Cardiac muscle cell (in vitro differentiated cells and primary cell): Measurements from ENCODE around the gene TSHZ1. TPM values are rescaled to one million over a fixed set of nuclear protein-coding genes. Genes with fewer than 3 reads are reported as not detected.

ENCODE experiments used
- DNase-seq, 2 donors: peaks; one replicate each; pipeline versions ENCODE4 v3.0.0 to v3.0.0-alpha.2; 2010 to 2017; ENCODE audit warnings: low read depth in 1 of 2, low spot score in 1 of 2
- H3K27ac ChIP-seq: fragments of 200-600 bp; sonication (generic); 2 replicates; pipeline ENCODE4 v1.5.1; 2016
- H3K27me3 ChIP-seq: fragments of 200-600 bp; sonication (generic); 2 replicates; pipeline ENCODE4 v1.6.0; 2016; ENCODE audit warnings: control low read depth
- H3K36me3 ChIP-seq: fragments of 200-600 bp; sonication (generic); 2 replicates; pipeline ENCODE4 v1.5.1; 2016; ENCODE audit warnings: control low read depth
- H3K4me1 ChIP-seq: fragments of 200-600 bp; sonication (generic); 2 replicates; pipeline ENCODE4 v1.8.1; 2017; ENCODE audit warnings: low read depth, mild to moderate bottlenecking, mixed run types
- H3K4me3 ChIP-seq: fragments of 200-600 bp; sonication (generic); 2 replicates; pipeline ENCODE4 v1.5.1; 2016; ENCODE audit warnings: mild to moderate bottlenecking
- H3K9me3 ChIP-seq: fragments of 200-600 bp; sonication (generic); 2 replicates; pipeline ENCODE4 v1.5.1; 2017; ENCODE audit warnings: low read depth, mild to moderate bottlenecking, control low read depth
- CTCF ChIP-seq: IDR thresholded peaks from 2 replicates; pipeline ENCODE4 v1.5.1; 2012; ENCODE audit warnings: low read depth, mild to moderate bottlenecking, low read length
- polyA plus RNA-seq: library from polyadenylated mRNA; unstranded; fragments of >200 nt; fragmentation: Nextera tagmentation; extraction: Ambion mirVana; gene quantifications from 2 replicates; pipeline ENCODE4 v1.2.1, GENCODE V29; 2016
- total RNA-seq: library from RNA; depleted of rRNA; stranded (reverse); fragments of >200 nt; gene quantifications from 2 replicates; pipeline ENCODE4 v1.2.3, GENCODE V29; 2016

The TSHZ1 gene
- total and polyA plus RNA-seq, 2 experiments from 2014 or later, result 6.5 to 13.5 TPM

- H3K27me3 ChIP-seq, result no peaks in the 10 kb centered on the region
- no peaks in the 10 kb centered on the region for H3K36me3 ChIP-seq
- H3K4me1 ChIP-seq, result peaks cover 10% of the 10 kb centered on the region
- no peak for TF ChIP-seq CTCF
- no peaks in the 10 kb centered on the region for H3K9me3 ChIP-seq
- DNase-seq, result no peak
- no peak overlapping the region for H3K27ac ChIP-seq
- no peak overlapping the region for H3K4me3 ChIP-seq
Observed at GRCh38 chr18:75163736-75164135, 46.9 kb upstream of the TSHZ1 start.

GRCh38 chr18:75164479-75164878 is 46.1 kb upstream of the TSHZ1 start:
- TF ChIP-seq CTCF, result no peak
- DNase-seq, result no peak
- no peak overlapping the region for H3K4me3 ChIP-seq
- H3K27me3 ChIP-seq, result no peaks in the 10 kb centered on the region
- H3K9me3 ChIP-seq, result no peaks in the 10 kb centered on the region
- no peak overlapping the region for H3K27ac ChIP-seq
- no peaks in the 10 kb centered on the region for H3K36me3 ChIP-seq
- H3K4me1 ChIP-seq, result peaks cover 18% of the 10 kb centered on the region

- H3K4me3 ChIP-seq, result no peak overlapping the region
- DNase-seq, result no peak
- no peaks in the 10 kb centered on the region for H3K27me3 ChIP-seq
- no peaks in the 10 kb centered on the region for H3K36me3 ChIP-seq
- H3K4me1 ChIP-seq, result peaks cover 17% of the 10 kb centered on the region
- TF ChIP-seq CTCF, result no peak
- H3K27ac ChIP-seq, result no peak overlapping the region
- H3K9me3 ChIP-seq, result no peaks in the 10 kb centered on the region
Observed at GRCh38 chr18:75165926-75166325, 44.7 kb upstream of the TSHZ1 start.

- peaks cover 17% of the 10 kb centered on the region for H3K4me1 ChIP-seq
- no peak for DNase-seq
- no peak for TF ChIP-seq CTCF
- no peak overlapping the region for H3K4me3 ChIP-seq
- no peaks in the 10 kb centered on the region for H3K36me3 ChIP-seq
- no peaks in the 10 kb centered on the region for H3K9me3 ChIP-seq
- H3K27me3 ChIP-seq, result no peaks in the 10 kb centered on the region
- H3K27ac ChIP-seq, result no peak overlapping the region
Observed at GRCh38 chr18:75167137-75167536, 43.5 kb upstream of the TSHZ1 start.

GRCh38 chr18:75167759-75168618 is 42.6 kb upstream of the TSHZ1 start:
- no peak overlapping the region for H3K4me3 ChIP-seq
- DNase-seq, result peak in 1 of 2 donors; percentile 6

More at GRCh38 chr18:75167759-75168618, 42.6 kb upstream of the TSHZ1 start:
- no peaks in the 10 kb centered on the region for H3K36me3 ChIP-seq
- peaks cover 17% of the 10 kb centered on the region for H3K4me1 ChIP-seq
- no peaks in the 10 kb centered on the region for H3K9me3 ChIP-seq
- H3K27ac ChIP-seq, result peak overlapping the region; percentile 22
- H3K27me3 ChIP-seq, result no peaks in the 10 kb centered on the region
- TF ChIP-seq CTCF, result no peak
